HG03039 (cell line): Measurements from ENCODE around the gene IQSEC1.

ENCODE experiments used
- ATAC-seq: cut with Tn5 transposase; IDR thresholded peaks from one replicate; pipeline ENCODE4 v1.9.1; 2021; ENCODE audit warnings: mild to moderate bottlenecking, moderate library complexity; ENCODE audit not compliant: unreplicated experiment

The IQSEC1 gene

DNA sequence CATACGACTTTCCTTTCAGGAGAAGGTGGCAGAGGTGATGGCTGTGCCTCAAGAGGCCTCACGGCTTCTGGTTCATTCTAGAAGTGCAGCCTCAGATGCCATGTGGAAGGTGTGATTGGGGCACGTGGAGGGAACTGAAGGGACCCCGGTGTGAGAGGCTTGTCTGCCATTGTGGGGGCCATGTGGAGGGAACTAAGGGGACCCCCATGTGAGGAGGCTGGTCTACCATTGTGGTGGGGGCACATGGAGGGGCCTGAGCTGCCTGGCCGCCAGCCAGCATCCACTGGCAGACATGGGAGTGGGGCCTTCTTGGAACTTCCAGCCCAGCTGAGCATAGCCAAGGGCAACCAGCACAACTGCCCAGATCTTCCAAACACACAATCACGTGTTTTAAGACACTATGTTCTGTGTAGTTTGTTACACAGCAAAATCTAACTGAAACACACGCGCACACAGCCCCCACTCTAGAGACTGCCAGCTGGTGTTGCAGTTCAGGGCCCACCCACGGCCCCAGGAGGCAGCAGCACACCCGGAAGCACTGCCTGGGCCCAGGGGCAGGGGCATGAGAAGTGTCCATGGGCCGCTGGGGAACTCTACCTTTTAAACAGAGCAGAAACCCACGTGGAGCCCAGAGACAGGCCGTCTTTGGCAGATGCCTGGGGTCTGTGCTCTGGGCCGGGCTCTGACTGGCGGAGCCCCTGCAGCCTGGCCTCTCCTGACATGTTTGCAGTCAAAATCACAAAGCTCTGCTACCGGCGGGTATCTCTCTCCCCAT, 66.8 kb downstream of the IQSEC1 start:
- no peak for ATAC-seq

DNA sequence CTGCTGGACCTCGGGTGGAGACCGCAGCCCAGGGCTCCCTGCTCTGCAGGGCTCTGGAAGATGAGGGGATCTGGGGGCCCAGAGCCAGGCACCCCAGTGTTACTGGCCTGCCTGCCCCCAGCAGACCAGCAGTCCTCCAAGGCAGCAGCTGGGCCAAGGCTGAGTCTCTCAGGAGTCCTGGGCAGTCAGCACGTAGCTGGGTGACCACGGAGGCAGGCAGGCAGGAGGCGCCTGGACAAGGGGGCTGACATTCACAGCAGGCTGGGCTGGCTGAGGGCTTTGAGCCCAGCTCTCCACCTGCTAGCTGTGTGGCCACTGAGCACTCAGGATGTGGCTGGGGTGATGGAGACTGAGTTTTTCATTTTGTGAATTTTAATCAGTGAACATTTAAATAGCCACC, 67.9 kb downstream of the IQSEC1 start:
- no peak for ATAC-seq

DNA sequence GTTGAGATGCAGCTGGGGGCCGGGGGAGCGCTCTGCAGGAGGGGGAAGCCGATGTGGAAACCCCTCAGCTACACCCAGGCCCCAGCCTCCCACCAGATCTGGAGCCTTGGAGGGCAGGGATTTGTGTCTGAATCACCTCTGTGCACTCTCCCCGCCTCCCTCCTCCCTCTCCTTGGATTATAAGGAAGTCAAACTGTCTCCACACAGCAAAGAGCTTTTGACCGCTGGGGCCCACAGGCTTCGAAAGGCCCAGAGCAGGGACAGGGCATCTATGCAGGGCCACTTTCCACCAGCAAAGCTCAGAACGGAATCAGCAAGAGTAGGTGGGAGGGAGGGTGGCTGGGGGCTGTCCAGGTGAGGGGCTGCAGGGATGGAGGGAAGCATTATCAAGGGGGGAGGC, 68.9 kb downstream of the IQSEC1 start:
- no peak for ATAC-seq

DNA sequence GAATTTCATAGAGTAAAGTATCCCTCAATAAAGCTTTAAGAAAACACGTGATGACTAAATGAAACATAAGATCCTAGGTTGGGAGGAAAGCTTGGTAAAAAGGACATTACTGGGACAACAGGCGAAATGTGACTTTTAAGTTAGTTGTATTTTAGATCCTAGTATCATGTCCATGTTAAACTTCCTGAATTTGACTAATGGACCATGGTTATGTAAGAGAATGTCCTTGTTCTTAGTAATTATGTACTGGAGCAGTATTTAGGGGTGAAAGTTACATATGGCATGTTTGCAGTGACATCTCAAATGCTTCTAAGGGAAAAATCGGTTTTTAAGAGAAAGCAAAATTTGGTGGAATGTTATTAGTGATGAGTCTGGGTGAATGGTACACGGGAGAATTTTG, 69.6 kb downstream of the IQSEC1 start:
- ATAC-seq: no peak

DNA sequence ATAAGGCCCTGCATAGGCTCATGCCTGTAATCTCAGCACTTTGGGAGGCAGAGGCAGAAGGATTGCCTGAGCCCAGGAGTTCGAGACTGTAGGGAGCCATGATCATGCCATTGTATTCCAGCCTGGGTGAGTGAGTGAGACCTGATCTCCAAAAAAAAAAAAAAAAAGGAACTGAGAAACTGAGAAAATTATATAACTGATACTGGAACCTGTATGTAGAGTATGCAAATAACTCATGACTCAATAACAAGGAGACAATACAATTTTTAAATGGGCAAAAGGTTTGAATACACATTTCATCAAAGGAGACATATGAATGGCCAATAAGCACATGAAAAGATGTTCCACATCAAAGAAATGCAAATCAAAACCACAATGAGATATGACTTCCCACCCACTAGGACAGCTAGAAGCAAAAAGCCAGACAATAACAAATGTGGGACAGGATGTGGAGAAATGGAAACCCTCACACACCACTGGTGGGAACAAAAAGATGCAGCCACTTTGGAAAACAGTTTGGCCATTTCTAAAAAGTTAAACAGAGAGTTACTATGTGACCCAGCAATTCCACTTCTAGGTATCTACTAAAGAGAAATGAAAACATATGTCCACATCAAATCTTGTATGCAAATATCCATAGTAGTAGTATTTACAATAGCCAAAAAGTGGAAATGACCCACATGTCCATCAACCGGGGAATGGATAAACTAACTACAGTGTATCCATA, 70.7 kb downstream of the IQSEC1 start:
- peak; percentile 59 for ATAC-seq

DNA sequence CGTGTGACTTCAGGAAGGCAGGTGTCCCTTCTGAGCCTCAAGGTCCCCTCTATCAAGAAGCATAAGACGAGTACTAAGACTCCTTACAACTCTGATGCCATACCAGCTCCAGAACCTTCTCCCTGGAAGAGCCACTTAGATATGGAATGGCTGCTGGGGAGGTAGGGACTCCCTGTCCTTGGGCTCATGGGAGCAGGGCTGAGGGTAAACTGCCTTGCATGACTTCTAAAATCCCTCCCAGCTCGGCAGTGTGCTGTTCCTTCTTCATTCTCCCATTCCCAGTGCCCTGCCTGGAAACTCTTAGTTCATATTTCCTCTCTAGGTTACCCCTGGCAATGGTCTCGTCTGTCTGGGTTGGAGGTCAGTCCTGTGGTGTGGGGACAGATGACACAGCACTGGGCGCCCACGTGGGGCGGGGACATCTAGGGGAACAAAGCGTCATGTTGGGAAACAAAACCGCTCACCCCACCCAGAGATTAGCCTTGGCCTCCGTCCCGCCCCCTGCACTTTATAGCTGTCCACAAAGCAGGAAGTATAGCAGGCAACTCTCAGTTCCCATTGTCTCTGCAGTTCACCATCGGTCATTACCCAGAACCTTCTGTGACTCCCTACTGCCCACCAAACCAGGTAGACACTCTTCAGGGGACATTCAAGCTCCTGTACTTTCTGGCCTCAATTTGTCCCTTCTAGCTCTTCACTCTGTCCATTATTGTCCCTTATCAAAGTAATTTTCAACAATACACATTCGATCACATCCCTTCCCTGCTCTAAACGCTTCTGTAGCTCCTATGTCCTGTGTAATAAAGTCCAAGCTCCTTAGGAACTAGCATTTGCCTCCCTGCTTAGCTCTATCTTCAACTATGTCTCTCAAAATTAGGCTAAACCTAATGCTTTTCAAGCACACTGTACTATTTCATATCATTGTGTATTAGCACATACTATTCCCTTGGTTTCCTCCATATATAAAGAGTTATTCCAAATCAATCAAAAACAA, 73.8 kb downstream of the IQSEC1 start:
- no peak for ATAC-seq

DNA sequence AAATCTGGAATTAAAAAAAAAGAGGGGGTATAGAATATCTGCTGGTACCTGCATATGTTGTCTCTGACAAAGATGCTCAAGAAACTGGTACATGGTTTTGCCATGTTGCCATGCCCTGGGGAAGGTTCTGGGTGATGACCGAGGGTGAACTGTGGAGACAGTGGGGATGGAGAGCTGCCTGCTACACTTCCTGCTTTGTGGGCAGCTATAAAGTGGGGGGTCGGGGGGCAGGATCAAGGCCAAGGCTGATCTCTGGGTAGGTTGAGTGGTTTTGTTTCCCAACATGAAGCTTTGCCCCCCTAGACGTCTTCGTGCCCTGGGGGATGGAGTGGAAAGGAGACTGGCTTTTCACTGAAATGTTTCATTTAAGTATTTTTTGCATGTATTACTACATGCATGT, 74.6 kb downstream of the IQSEC1 start:
- no peak for ATAC-seq

DNA sequence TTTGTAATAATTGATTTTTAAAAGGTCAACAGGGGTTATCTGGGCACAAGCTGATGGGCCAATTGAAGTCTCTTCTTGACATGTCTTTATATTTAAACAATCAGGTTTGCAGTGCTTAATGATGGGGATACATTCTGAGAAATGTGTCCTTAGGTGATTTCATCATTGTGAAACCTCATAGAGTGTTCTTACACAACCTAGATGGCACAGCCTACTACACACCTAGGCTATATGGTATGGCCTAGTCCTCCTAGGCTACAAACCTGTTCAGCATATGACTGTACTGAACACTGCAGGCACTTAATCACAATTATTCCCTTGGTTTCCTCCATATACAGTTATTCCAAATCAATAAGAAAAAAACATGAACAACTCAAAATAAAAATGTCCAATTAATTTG, 75.8 kb downstream of the IQSEC1 start:
- ATAC-seq: no peak

DNA sequence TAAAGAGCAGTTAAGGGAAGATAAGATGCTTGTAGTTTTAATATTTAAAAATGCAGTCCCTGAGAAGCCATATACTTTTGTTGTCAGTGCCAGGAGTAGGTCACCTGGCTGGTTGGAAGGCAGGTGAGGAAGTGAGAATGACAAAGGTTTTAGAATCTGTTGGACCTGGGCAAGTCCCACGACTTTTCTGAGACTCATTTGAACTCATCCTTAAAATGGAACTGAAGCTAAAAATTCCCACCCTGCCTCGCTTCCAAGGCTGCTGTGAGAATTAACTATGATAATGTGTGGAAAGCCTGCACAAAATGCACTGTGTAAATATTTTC, 77.1 kb downstream of the IQSEC1 start:
- ATAC-seq: no peak

DNA sequence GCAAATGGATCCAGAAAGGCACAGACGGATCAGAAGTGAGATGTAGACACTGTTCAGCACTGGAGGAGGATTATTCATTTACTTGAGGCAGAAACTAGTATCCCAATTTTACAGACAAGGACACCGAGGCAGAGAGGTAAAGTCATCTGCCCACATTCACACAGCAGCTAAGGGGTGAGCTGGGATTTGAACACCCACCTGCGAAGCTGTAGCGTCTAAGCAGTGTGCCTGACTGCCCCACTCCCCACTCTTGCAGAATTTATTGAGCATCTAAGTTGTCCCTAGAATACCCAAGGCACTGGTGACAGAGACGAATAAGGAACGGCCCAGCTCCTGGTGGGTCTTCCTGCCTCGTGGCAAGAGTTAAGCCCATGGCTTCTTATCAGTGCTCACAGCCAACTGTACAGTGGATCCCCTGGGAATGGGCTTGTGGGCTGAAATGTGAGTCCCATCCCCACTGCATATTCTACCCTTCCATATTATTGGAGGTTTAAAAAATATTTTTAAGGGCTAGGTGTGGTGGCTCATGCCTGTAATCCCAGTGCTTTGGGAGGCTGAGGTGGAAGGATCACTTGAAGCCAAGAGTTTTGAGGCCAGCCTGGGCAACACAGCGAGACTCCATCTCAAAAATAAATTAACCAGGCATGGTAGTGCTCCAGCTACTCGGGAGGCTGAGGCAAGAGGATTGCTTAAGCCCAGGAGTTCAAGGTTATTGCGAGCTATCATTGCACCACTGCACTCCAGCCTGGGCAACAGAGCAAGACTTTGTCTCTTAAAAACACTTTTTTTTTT, 77.6 kb downstream of the IQSEC1 start:
- no peak for ATAC-seq

DNA sequence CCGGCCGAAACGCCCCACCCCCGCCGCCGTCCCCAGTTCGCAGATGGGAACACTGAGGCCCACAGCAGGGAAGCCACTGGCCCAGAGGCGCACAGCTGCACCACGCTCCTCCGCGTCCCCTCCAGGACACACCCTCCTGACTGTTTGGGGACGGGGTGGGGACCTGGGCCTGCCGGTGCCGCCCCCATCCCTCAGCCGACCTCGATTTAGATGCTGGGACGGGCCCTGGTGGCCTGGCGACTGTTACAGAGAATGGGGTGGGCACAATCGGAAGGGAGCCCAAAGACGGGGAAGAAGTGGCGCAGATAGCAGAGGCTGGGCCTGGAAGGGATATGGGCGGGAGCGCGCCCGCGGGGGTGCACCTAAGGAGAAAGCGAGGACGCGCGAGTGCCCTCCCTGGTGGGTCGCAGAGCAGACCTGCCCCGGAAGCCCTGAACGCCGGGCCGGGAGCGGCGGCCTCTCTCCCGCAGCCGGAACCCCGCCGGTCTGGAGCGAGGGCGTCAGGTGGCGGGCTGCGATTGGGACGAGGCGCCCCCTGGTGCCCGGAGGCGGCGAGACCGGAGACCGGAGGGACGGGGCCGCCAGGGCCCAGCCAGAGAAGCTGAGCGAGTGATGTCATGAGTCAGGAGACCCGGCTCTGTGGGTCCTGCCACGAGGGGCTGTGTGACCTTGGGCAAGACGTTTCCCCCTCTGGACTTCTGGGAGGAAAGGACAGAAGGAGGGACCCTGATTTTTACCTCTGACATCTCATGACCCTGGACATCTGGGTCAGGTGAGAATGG, 78.4 kb downstream of the IQSEC1 start:
- peak; percentile 58 for ATAC-seq

DNA sequence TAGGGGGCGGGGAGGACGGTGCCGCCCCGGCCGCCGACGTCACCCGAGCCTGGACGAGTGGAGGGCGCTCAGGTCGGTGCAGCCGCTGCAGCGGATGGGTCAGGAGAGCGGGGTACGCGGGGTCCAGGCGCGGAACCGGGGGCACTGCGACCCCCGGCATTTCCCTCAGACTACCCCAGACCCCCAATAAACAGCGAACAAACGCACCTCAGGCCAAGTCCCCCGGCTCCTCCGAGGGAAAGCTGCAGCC, 78.9 kb downstream of the IQSEC1 start:
- ATAC-seq: peak; percentile 29

DNA sequence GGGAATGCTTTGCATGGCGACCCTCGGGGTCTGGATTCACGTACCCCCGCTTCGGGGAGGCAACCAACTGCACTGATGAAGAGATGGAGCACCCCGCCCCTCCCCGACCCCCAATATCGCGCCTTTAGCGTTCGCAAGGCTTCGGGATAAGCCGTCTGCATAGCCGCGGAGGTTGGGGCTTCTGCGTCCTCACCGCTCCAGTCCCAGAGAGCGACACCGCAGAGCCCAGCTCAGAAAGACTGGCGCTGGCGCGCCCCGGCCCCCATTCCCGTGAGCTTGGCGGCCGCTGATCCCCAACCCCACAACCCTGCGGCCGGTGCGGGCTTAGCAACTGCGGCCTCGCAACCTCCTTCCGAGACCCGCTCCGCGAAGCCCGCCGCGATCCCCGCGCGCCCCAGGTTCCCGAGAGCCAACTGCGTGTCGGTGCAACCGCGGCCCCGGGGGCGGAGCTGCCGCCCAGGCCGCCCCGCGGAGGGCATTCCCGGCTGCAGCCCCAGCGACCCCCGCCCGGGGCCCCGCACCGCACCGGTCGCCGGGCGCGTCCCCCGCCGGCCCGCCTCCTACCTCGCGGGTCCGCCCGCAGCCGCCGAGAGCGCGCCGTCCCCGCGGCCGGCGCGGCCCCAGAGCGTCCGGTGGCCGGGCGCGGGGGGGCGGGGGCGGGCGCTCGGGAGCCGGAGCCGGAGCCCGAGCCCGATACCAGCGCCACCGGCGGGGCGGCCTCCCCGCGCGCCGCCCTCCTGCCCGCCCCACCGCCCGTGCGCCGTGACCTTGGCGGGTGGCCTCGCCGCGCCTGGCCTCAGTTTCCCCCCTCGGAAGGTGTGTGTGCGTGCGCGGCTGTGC, 79.5 kb downstream of the IQSEC1 start:
- peak; percentile 4 for ATAC-seq

DNA sequence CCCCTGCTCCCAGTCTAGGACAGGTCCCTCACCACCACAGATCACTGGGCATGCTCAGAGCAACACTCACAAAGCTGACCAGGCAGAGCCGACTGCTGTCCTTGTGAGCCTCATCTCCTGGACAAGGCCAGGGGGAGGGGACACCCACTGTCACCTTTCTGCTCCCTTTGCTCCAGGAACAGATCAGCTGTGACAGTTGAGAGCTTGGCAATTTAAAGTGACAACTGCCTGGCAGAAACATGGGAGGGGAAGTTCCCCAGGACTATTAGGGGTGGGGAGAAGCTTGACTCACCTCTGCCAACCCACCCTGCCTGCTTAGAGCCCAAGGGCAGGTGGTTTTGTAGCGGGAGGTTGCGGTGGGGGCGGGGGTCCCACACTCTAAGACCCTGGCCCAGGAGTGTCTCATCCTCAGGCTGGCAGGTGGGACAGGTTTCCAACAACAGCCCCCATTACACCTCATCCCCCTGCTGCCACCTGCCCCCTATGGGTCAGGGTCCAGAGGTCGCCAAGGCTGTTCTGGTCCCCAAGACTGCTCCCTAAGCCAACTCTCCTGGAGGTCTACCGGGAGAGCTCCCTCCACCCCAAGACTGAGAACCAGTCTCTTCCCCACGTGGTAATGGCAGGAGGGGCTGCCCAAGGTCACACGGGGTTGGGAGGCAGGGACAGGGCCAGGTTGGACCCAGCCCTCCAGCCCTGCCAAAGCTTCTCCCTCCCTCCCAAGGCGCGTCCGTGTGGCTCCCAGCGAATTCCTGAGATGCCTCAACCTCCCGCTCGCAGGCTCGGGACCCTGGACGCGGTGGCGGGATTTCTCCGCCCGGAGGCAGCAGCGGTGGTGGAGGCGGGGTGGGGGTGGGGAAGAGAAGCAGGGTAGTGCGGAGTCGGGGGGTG, 80.4 kb downstream of the IQSEC1 start:
- ATAC-seq: no peak

DNA sequence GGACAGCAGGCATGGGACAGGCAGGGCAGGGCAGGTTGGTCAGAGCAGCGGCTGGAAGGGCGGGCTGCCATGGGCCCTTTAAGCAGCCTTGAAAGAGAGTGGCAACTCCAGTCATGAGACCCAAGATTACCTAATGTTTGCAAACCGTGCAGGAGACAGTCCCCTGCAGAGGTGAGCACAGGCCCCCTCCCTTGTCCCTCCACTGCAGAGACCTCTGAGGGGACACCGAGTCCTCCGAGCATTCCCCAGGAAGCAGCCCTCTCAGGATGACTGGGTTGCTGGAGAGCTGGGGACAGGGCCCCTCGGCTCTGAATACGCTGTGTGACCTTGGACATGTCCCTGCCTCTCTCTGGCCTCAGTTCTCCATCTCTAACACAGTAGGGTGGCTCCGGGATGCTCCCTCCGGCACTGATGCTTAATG, 81.4 kb downstream of the IQSEC1 start:
- ATAC-seq: no peak

DNA sequence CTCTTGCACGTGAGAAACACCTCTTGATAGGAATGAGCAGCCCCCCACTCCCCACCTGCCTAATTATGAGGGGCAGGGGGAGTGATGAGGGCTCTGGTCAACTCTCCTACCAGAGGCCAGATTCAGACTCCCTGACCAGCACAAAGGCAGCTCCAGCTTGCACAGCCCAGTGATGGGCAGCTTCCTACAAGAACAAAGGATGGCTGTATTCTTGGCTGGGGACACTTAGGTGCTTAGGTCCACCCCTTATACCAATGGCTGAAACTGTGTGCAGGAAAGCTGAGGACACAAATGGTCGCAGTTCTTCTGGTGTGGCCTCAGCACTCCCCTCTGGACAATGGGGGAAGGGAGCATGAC, 81.8 kb downstream of the IQSEC1 start:
- no peak for ATAC-seq

DNA sequence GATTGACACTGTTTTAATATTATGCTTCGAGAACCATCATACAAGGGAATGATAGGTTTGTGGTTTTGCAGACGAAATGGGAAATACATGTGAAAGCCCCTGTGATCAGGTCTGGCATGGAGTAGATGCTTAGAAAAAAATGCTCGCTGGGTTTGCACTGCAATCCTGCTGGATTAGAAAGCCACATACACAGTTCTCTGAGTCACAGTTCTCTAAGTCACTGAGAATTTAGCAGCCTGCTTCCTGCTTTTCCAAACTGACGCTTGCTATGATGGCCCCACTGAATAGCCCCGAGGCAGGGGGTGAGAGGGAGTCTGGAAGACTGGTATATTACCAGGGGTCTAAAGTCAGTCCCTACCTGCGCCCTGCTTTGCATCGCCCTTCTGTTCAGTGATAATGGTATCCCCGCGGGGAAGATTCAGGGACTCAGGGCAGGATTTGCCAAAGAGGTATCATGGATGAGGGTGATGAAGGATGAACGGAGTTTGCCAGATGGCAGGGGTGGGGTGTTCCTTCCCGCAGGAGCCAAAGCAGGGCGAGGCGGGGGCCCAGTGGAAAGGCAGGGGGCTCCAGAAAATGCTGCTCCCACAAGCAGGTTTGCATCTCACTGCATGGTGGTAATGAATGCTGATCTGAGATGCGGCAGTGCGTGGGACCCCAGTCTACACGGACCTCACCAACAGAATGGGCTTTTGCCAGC, 82.3 kb downstream of the IQSEC1 start:
- no peak for ATAC-seq

DNA sequence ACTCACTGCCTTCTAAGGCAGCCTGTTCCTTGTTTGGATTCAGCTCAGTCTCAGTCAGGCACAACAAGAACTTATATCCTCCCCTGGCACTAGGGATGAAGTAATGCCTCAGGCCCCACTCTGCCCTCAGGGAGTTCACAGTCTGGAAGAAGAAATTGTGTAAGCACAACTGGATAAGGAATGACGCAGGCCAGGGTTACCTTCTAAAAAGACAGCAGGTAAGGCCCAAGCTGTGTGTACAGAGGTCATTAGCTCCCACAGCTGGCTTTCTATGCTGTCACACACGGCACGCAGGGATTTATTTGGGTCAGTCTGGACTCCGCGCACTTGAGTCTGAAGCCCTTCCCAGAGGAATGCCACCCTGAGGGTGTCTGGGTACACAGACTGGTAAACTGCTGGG, 82.9 kb downstream of the IQSEC1 start:
- no peak for ATAC-seq
